Smooth muscle cell (in vitro differentiated cells): Measurements from ENCODE around the gene WDR48. TPM values are rescaled to one million over a fixed set of nuclear protein-coding genes. Genes with fewer than 3 reads are reported as not detected.

ENCODE experiments used
- DNase-seq: peaks from one replicate; lab custom pipeline; 2025; ENCODE audit not compliant: unreplicated experiment; lab: John Stamatoyannopoulos, UW
- H2AFZ ChIP-seq: fragments of 200-600 bp; sonication (generic); 2 replicates; pipeline ENCODE4 v1.6.0; 2016; ENCODE audit warnings: antibody characterized with exemption, low read depth, mild to moderate bottlenecking
- H3F3A ChIP-seq: fragments of 200-600 bp; sonication (generic); 2 replicates; pipeline ENCODE4 v1.6.0; 2017; ENCODE audit warnings: antibody characterized with exemption, low read depth
- H3K27ac ChIP-seq: fragments of 200-600 bp; sonication (generic); 2 replicates; pipeline ENCODE4 v1.5.1; 2016; ENCODE audit warnings: low read depth, mild to moderate bottlenecking
- H3K27me3 ChIP-seq: fragments of 200-600 bp; sonication (generic); 2 replicates; pipeline ENCODE4 v1.6.1; 2016; ENCODE audit warnings: low read depth, mild to moderate bottlenecking
- H3K36me3 ChIP-seq: fragments of 200-600 bp; sonication (generic); 2 replicates; pipeline ENCODE4 v1.5.1; 2016; ENCODE audit warnings: low read depth
- H3K4me1 ChIP-seq: fragments of 200-600 bp; sonication (generic); 2 replicates; pipeline ENCODE4 v1.5.1; 2016; ENCODE audit warnings: low read depth
- H3K4me2 ChIP-seq: fragments of 200-600 bp; sonication (generic); 2 replicates; pipeline ENCODE4 v1.6.0; 2016; ENCODE audit warnings: mild to moderate bottlenecking
- H3K4me3 ChIP-seq: fragments of 200-600 bp; sonication (generic); 2 replicates; pipeline ENCODE4 v1.5.1; 2016; ENCODE audit warnings: mild to moderate bottlenecking
- H3K79me2 ChIP-seq: fragments of 200-600 bp; sonication (generic); 2 replicates; pipeline ENCODE4 v1.6.0; 2016; ENCODE audit warnings: low read depth, mild to moderate bottlenecking
- H3K9ac ChIP-seq: fragments of 200-600 bp; sonication (generic); 2 replicates; pipeline ENCODE4 v1.6.0; 2016; ENCODE audit warnings: low read depth
- H3K9me3 ChIP-seq: fragments of 200-600 bp; sonication (generic); replicated peaks from 2 replicates; pipeline ENCODE4 v1.5.1; 2016; ENCODE audit warnings: low read depth
- H4K20me1 ChIP-seq: fragments of 200-600 bp; sonication (generic); 2 replicates; pipeline ENCODE4 v1.6.0; 2016; ENCODE audit warnings: low read depth
- WGBS: methylation state at CpG from one replicate; pipeline ENCODE4 v1.1.7; 2016; ENCODE audit warnings: low lambda C conversion rate; 5-methylcytosine and 5-hydroxymethylcytosine counted together
- polyA plus RNA-seq: library from polyadenylated mRNA; unstranded; fragments of >200 nt; fragmentation: Nextera tagmentation; extraction: Ambion mirVana; gene quantifications from 2 replicates; pipeline ENCODE4 v1.2.1, GENCODE V29; 2016
- total RNA-seq: library from RNA; depleted of rRNA; stranded (reverse); fragments of >200 nt; gene quantifications from 2 replicates; pipeline ENCODE4 v1.2.3, GENCODE V29; 2014
- TF ChIP-seq, protein P1 (sequence below): fragments of 200-600 bp; sonication (generic); IDR thresholded peaks from 2 replicates; pipeline ENCODE4 v1.5.1; 2017; ENCODE audit warnings: borderline replicate concordance, mild to moderate bottlenecking, antibody characterized with exemption; ENCODE audit not compliant: insufficient read depth, poor library complexity, severe bottlenecking

WDR48 gene
- total and polyA plus RNA-seq, 2 experiments from 2014 or later: 26.9 to 34.6 TPM

GRCh38 chr3:39088889-39089288, 37.1 kb downstream of the WDR48 start:
- Histone ChIP-seq H3K4me3 (no peak overlapping the region), H3K9me3 (no peaks in the 10 kb centered on the region), H3K4me2 (no peak overlapping the region), H3K27me3 (no peaks in the 10 kb centered on the region), H3K27ac (no peak overlapping the region), H3K4me1 (no peaks in the 10 kb centered on the region), H3F3A (no peaks in the 10 kb centered on the region), H4K20me1 (no peaks in the 10 kb centered on the region), H2AFZ (no peak overlapping the region), H3K79me2 (no peaks in the 10 kb centered on the region), H3K9ac (no peak overlapping the region), H3K36me3 (peaks cover 6% of the 10 kb centered on the region)
- DNase-seq: no peak
- TF ChIP-seq, protein P1, sequence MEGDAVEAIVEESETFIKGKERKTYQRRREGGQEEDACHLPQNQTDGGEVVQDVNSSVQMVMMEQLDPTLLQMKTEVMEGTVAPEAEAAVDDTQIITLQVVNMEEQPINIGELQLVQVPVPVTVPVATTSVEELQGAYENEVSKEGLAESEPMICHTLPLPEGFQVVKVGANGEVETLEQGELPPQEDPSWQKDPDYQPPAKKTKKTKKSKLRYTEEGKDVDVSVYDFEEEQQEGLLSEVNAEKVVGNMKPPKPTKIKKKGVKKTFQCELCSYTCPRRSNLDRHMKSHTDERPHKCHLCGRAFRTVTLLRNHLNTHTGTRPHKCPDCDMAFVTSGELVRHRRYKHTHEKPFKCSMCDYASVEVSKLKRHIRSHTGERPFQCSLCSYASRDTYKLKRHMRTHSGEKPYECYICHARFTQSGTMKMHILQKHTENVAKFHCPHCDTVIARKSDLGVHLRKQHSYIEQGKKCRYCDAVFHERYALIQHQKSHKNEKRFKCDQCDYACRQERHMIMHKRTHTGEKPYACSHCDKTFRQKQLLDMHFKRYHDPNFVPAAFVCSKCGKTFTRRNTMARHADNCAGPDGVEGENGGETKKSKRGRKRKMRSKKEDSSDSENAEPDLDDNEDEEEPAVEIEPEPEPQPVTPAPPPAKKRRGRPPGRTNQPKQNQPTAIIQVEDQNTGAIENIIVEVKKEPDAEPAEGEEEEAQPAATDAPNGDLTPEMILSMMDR: no peak
- WGBS: 74% methylated on average over 3 of the region's 3 CpGs

DNA sequence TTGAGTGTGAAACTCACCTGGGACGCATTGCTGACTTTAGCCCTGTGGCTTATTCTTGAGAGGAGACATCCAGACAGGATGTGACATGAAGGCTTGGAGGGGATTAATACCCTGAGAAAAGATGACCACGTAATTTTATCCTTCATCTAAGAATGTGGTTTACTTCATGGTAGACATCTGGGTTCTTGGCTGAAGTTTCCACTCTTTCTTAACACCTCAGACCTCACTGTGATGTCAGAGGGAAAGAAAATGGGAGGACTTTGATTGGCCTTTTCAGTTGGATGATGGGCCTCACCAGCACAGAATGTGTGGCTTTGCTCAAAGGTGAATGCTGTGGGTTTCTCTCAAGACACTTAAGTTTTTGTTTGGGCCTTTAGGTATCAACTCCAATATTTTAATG, 39.1 kb downstream of the WDR48 start:
- Histone ChIP-seq H2AFZ (no peak overlapping the region), H3K27ac (no peak overlapping the region), H3F3A (no peaks in the 10 kb centered on the region), H3K79me2 (no peaks in the 10 kb centered on the region), H3K9me3 (no peaks in the 10 kb centered on the region), H3K36me3 (peaks cover 10% of the 10 kb centered on the region), H3K4me1 (no peaks in the 10 kb centered on the region), H3K27me3 (no peaks in the 10 kb centered on the region), H3K4me2 (no peak overlapping the region), H4K20me1 (no peaks in the 10 kb centered on the region), H3K4me3 (no peak overlapping the region), H3K9ac (no peak overlapping the region)
- 79% methylated on average over 2 of the region's 2 CpGs for WGBS
- TF ChIP-seq, protein P1: no peak
- DNase-seq: no peak

GRCh38 chr3:39094851-39095677, 43.2 kb downstream of the WDR48 start:
- Histone ChIP-seq H3K27ac (no peak overlapping the region), H3K4me2 (no peak overlapping the region), H3K36me3 (peaks cover 21% of the 10 kb centered on the region), H3K9ac (no peak overlapping the region), H3K4me1 (no peaks in the 10 kb centered on the region), H3K27me3 (no peaks in the 10 kb centered on the region), H2AFZ (no peak overlapping the region), H4K20me1 (peaks cover 13% of the 10 kb centered on the region), H3K9me3 (no peaks in the 10 kb centered on the region), H3K4me3 (no peak overlapping the region), H3F3A (no peaks in the 10 kb centered on the region), H3K79me2 (no peaks in the 10 kb centered on the region)
- WGBS: 93% methylated on average over 7 of the region's 7 CpGs
- TF ChIP-seq, protein P1: no peak
- DNase-seq: no peak

DNA sequence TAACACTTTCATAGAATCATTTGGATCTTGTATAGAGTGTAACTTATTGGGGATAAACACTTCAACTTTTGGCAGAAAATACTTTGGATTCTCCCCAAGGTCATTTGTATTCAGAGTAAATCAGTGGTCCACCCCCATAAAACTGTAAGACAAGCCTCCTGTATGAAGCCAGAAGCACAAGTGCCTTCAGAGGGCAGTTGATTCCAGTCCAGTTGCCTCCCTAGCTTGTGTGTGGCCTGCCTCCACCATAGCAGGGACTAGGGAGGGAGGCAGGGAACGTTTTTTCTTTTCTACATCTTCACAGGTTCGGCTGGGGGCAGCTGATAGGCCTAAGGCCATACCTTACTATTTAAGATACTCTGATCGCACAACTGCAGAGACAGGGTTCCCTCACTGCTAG, 44.0 kb downstream of the WDR48 start:
- H3K9me3 ChIP-seq: no peaks in the 10 kb centered on the region
- no peak overlapping the region for H3K4me2 ChIP-seq
- no peak for DNase-seq
- no peaks in the 10 kb centered on the region for H3F3A ChIP-seq
- TF ChIP-seq, protein P1: no peak
- H3K4me3 ChIP-seq: no peak overlapping the region
- H4K20me1 ChIP-seq: peaks cover 20% of the 10 kb centered on the region
- H3K9ac ChIP-seq: no peak overlapping the region
- no peaks in the 10 kb centered on the region for H3K79me2 ChIP-seq
- peaks cover 17% of the 10 kb centered on the region for H3K36me3 ChIP-seq
- H3K27ac ChIP-seq: no peak overlapping the region
- no peaks in the 10 kb centered on the region for H3K4me1 ChIP-seq
- no peaks in the 10 kb centered on the region for H3K27me3 ChIP-seq
- no peak overlapping the region for H2AFZ ChIP-seq
- WGBS: 83% methylated on average over 3 of the region's 3 CpGs
